Neural cell (in vitro differentiated cells): ENCODE data around the gene PDE9A. TPM values are rescaled to one million over a fixed set of nuclear protein-coding genes. Genes with fewer than 3 reads are reported as not detected.

Experiments
- H2AFZ ChIP-seq: fragments of 200-600, 300-800 bp; sonication (generic), shearing (Covaris generic); 2 replicates; pipeline ENCODE4 v1.6.0; 2014; ENCODE audit warnings: low read depth, mild to moderate bottlenecking, antibody characterized with exemption, low read length, moderate library complexity
- H3F3A ChIP-seq: fragments of 200-600 bp; shearing (Covaris generic); 2 replicates; pipeline ENCODE4 v1.6.1; 2016; ENCODE audit warnings: mild to moderate bottlenecking, moderate library complexity, mixed read lengths, antibody characterized with exemption, low read length; ENCODE audit not compliant: insufficient read depth, poor library complexity, severe bottlenecking
- H3K27ac ChIP-seq: fragments of 200-600, 300-800 bp; sonication (generic), shearing (Covaris generic); 2 replicates; pipeline ENCODE4 v1.5.1; 2014; ENCODE audit warnings: mild to moderate bottlenecking, low read length, moderate library complexity
- H3K27me3 ChIP-seq: fragments of 300-800, 200-600 bp; sonication (generic), shearing (Covaris generic); 2 replicates; pipeline ENCODE4 v1.6.0; 2014; ENCODE audit warnings: mild to moderate bottlenecking, low read depth, low read length, moderate library complexity; ENCODE audit not compliant: insufficient read depth
- H3K36me3 ChIP-seq: fragments of 300-800, 200-600 bp; sonication (generic), shearing (Covaris generic); 2 replicates; pipeline ENCODE4 v1.5.1; 2014; ENCODE audit warnings: mild to moderate bottlenecking, antibody characterized with exemption, low read length, moderate library complexity; ENCODE audit not compliant: insufficient read depth
- H3K4me2 ChIP-seq: fragments of 300-800, 200-600 bp; sonication (generic), shearing (Covaris generic); 2 replicates; pipeline ENCODE4 v1.6.0; 2014; ENCODE audit warnings: mild to moderate bottlenecking, low read length
- H3K4me3 ChIP-seq: fragments of 300-800, 200-600 bp; sonication (generic), shearing (Covaris generic); 2 replicates; pipeline ENCODE4 v1.5.1; 2014; ENCODE audit warnings: mild to moderate bottlenecking, low read length, moderate library complexity
- H3K79me2 ChIP-seq: fragments of 200-600 bp; shearing (Covaris generic); replicated peaks from 2 replicates; pipeline ENCODE4 v1.6.0; 2014; ENCODE audit warnings: mild to moderate bottlenecking, low read length, moderate library complexity; ENCODE audit not compliant: insufficient read depth
- H3K9ac ChIP-seq: fragments of 300-800, 200-600 bp; sonication (generic), shearing (Covaris generic); 2 replicates; pipeline ENCODE4 v1.6.1; 2016; ENCODE audit warnings: mild to moderate bottlenecking, low read length, mixed read lengths
- H3K9me2 ChIP-seq: fragments of 200-600 bp; shearing (Covaris generic); 2 replicates; pipeline ENCODE4 v1.6.1; 2016; ENCODE audit warnings: mild to moderate bottlenecking, low read length, mixed read lengths; ENCODE audit not compliant: insufficient read depth
- H3K9me3 ChIP-seq: fragments of 200-600, 300-800 bp; sonication (generic), shearing (Covaris generic); 2 replicates; pipeline ENCODE4 v1.6.1; 2016; ENCODE audit warnings: mild to moderate bottlenecking, mixed run types, low read length, moderate library complexity, mixed read lengths
- H4K20me1 ChIP-seq: fragments of 200-600 bp; shearing (Covaris generic); 2 replicates; pipeline ENCODE4 v1.6.1; 2016; ENCODE audit warnings: mild to moderate bottlenecking, mixed run types; ENCODE audit not compliant: insufficient read depth
- EP300 ChIP-seq: fragments of 450-650 bp; conservative IDR thresholded peaks from 2 replicates; pipeline ENCODE4 v1.6.1; 2014; ENCODE audit warnings: antibody characterized with exemption, mild to moderate bottlenecking, moderate library complexity; ENCODE audit not compliant: poor library complexity, severe bottlenecking
- EZH2 ChIP-seq: fragments of 200-600, 300-800 bp; shearing (Covaris generic), sonication (generic); IDR thresholded peaks from 2 replicates; pipeline ENCODE4 v1.6.1; 2014; ENCODE audit warnings: antibody characterized with exemption, low read length, borderline replicate concordance, mild to moderate bottlenecking; ENCODE audit not compliant: insufficient read depth, poor library complexity, severe bottlenecking
- MXI1 ChIP-seq: fragments of 450-650 bp; conservative IDR thresholded peaks from 2 replicates; pipeline ENCODE4 v1.6.1; 2014; ENCODE audit warnings: antibody characterized with exemption, mild to moderate bottlenecking; ENCODE audit not compliant: poor library complexity, severe bottlenecking
- POLR2AphosphoS5 ChIP-seq: IDR thresholded peaks from 2 replicates; pipeline ENCODE4 v1.6.1; 2012
- RAD21 ChIP-seq: fragments of 450-650 bp; conservative IDR thresholded peaks from 2 replicates; pipeline ENCODE4 v1.6.1; 2014; ENCODE audit warnings: antibody characterized with exemption, mild to moderate bottlenecking, moderate library complexity
- SMC3 ChIP-seq: fragments of 450-650 bp; conservative IDR thresholded peaks from 2 replicates; pipeline ENCODE4 v1.6.1; 2014; ENCODE audit warnings: antibody characterized with exemption, mild to moderate bottlenecking, moderate library complexity; ENCODE audit not compliant: poor library complexity
- TAF1 ChIP-seq: IDR thresholded peaks from 2 replicates; pipeline ENCODE4 v1.6.1; 2012; ENCODE audit warnings: low read depth
- polyA plus RNA-seq: library from polyadenylated mRNA; depleted of rRNA; stranded (reverse); fragments of >200 nt; gene quantifications from 2 replicates; pipeline ENCODE4 v1.2.3, GENCODE V29; 2014
- TF ChIP-seq, protein P1 (sequence below): IDR thresholded peaks from 2 replicates; pipeline ENCODE4 v1.6.1; 2012; ENCODE audit warnings: borderline replicate concordance
- TF ChIP-seq, protein P2 (sequence below): fragments of 450-650 bp; IDR thresholded peaks from 2 replicates; pipeline ENCODE4 v1.5.1; 2014; ENCODE audit warnings: antibody characterized with exemption, mild to moderate bottlenecking, moderate library complexity; ENCODE audit not compliant: poor library complexity, severe bottlenecking

Gene PDE9A
- polyA plus RNA-seq, 1 donor from 2014 or later: 32.2 TPM

DNA sequence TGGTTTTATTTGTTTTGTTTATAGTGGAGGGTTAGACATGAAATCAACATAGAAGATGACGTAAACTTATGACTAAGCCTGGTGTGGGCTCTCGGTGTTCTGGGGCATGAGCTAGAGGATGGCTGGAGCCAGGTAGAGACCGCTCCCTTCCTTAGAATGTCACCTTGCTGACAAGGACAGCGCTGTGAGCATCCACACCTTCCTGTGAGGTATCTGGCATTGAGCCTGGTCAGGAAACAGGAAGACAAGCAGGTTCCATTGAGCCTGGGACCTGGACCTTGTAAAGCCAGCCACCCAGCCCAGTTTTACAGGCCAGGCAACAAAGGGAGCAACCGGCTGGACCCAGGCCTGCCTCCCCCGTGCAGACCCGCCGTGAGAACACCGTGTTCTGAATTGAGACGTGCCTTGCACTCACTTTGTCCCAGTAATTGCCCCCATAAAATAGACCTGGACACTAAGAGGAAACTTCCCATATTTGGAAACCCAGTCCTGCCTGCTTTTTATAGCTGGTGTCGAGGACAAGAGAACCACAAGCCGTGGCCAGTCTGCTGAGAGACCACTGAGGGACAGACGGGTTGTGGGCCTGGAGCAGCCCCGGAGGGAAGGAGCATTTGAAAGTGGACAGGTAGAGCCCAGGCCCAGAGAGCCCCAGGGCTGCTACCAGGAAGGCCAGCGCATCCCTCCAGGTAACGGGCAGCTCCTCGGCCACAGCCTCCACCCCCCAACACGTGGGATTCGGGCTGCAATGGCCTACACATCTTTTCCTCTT lies 78.0 kb downstream of the PDE9A start:
- no peaks in the 10 kb centered on the region for H3K9me3 ChIP-seq
- H2AFZ ChIP-seq: no peak overlapping the region
- no peaks in the 10 kb centered on the region for H3K79me2 ChIP-seq
- H3K4me2 ChIP-seq: no peak overlapping the region
- no peak for TF ChIP-seq EP300
- no peak for TF ChIP-seq POLR2AphosphoS5
- TF ChIP-seq, protein P1, sequence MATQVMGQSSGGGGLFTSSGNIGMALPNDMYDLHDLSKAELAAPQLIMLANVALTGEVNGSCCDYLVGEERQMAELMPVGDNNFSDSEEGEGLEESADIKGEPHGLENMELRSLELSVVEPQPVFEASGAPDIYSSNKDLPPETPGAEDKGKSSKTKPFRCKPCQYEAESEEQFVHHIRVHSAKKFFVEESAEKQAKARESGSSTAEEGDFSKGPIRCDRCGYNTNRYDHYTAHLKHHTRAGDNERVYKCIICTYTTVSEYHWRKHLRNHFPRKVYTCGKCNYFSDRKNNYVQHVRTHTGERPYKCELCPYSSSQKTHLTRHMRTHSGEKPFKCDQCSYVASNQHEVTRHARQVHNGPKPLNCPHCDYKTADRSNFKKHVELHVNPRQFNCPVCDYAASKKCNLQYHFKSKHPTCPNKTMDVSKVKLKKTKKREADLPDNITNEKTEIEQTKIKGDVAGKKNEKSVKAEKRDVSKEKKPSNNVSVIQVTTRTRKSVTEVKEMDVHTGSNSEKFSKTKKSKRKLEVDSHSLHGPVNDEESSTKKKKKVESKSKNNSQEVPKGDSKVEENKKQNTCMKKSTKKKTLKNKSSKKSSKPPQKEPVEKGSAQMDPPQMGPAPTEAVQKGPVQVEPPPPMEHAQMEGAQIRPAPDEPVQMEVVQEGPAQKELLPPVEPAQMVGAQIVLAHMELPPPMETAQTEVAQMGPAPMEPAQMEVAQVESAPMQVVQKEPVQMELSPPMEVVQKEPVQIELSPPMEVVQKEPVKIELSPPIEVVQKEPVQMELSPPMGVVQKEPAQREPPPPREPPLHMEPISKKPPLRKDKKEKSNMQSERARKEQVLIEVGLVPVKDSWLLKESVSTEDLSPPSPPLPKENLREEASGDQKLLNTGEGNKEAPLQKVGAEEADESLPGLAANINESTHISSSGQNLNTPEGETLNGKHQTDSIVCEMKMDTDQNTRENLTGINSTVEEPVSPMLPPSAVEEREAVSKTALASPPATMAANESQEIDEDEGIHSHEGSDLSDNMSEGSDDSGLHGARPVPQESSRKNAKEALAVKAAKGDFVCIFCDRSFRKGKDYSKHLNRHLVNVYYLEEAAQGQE: no peak
- TF ChIP-seq SMC3: no peak
- TF ChIP-seq TAF1: no peak
- TF ChIP-seq, protein P2, sequence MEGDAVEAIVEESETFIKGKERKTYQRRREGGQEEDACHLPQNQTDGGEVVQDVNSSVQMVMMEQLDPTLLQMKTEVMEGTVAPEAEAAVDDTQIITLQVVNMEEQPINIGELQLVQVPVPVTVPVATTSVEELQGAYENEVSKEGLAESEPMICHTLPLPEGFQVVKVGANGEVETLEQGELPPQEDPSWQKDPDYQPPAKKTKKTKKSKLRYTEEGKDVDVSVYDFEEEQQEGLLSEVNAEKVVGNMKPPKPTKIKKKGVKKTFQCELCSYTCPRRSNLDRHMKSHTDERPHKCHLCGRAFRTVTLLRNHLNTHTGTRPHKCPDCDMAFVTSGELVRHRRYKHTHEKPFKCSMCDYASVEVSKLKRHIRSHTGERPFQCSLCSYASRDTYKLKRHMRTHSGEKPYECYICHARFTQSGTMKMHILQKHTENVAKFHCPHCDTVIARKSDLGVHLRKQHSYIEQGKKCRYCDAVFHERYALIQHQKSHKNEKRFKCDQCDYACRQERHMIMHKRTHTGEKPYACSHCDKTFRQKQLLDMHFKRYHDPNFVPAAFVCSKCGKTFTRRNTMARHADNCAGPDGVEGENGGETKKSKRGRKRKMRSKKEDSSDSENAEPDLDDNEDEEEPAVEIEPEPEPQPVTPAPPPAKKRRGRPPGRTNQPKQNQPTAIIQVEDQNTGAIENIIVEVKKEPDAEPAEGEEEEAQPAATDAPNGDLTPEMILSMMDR: no peak
- H3F3A ChIP-seq: no peaks in the 10 kb centered on the region
- H3K9ac ChIP-seq: no peak overlapping the region
- H4K20me1 ChIP-seq: no peaks in the 10 kb centered on the region
- no peak overlapping the region for H3K27ac ChIP-seq
- H3K9me2 ChIP-seq: no peaks in the 10 kb centered on the region
- no peak overlapping the region for H3K4me3 ChIP-seq
- peaks cover 32% of the 10 kb centered on the region for H3K36me3 ChIP-seq
- no peaks in the 10 kb centered on the region for H3K27me3 ChIP-seq

DNA sequence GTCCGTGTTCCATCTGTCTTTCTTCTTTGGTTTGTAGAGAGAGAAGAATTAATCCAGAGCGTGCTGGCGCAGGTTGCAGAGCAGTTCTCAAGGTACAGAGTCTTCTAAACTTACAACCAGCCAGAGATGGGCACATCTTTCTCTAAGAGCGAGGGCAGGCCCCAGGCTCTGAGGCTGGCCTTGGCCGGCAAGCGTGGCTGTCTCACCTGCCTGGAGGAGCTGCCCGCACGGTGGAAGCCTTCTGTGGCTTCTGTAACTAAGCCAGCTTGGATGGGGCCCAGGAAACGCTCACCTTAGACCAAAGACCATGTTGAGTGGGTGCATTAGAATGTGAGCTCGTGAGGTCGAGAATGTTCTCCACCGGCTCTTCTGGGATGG lies 78.6 kb downstream of the PDE9A start:
- Histone ChIP-seq H3K79me2 (no peaks in the 10 kb centered on the region), H2AFZ (no peak overlapping the region), H3K9me2 (no peaks in the 10 kb centered on the region), H3K27me3 (no peaks in the 10 kb centered on the region), H3K4me3 (no peak overlapping the region), H3K4me2 (no peak overlapping the region), H3F3A (no peaks in the 10 kb centered on the region), H4K20me1 (no peaks in the 10 kb centered on the region), H3K9ac (no peak overlapping the region), H3K9me3 (no peaks in the 10 kb centered on the region), H3K27ac (no peak overlapping the region), H3K36me3 (peaks cover 32% of the 10 kb centered on the region)
- TF ChIP-seq TAF1 (no peak), RAD21 (no peak), EP300 (no peak), EZH2 (no peak), SMC3 (no peak), POLR2AphosphoS5 (no peak), MXI1 (no peak)
- TF ChIP-seq, protein P1: no peak
- TF ChIP-seq, protein P2: no peak
